HG02678 (cell line): ENCODE results near the gene NDUFC1.

ENCODE experiments used
- ATAC-seq: cut with Tn5 transposase; IDR thresholded peaks from one replicate; pipeline ENCODE4 v1.9.1; 2021; ENCODE audit warnings: mild to moderate bottlenecking, moderate library complexity; ENCODE audit not compliant: unreplicated experiment

Gene NDUFC1

DNA sequence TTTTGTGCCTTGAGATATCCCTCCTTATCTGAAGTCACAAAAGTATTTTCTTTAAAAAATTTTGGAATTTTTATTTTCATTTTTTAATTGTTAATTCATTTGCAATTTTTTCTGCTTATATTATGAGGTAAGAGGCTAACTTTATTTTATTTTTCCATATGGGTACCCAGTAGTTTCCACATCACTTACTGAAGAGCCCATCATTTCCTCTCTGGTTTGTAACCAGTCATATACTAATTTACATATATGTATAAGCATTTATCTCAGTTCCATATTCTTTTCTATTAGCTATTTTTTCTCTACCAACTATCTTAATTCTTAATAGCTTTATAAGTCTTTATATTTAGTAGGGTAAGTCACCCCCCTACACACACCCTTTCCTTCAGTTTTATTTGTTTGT lies 49.2 kb downstream of the NDUFC1 start:
- ATAC-seq = no peak

DNA sequence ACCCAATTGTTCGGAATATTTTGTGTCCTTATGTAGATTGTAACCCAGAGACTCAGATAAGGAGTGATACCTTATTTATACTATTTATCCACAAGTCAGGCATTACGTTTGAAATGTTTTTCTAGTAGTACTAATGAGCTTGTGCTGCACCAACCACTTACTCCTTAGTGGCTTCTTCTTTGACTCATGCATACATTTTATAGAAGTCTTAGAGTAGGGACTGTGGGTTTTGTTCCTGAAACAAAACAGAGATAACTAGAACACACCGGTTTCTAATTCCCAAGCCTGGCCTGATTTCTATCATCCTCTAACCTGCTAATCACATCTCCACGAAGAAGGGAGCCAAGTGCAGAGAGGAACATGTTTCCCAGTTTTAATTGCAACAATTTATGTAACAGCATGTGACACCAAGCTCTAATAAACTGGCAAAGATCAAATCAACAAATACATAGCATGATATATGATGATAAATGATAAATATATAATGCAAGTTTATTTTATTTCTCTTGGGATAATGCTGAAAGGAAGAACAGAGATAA lies 54.5 kb downstream of the NDUFC1 start:
- no peak for ATAC-seq

DNA sequence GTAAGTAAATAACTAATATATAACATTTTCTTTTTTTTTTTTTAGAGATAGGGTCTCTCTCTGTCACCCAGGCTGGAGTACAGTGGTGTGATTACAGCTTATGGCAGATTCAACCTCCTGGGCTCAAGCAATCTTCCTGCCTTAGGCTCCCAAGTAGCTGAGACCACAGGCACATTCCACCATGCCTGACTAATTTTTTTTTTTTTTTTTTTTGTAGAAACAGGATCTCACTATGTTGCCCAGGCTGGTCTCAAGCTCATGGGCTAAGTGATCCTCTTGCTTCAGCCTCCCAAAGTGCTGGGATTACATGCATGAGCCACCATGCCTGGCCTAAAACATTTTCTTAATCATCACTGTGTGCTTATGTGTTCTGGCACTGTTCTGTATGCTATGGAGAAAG lies 55.0 kb downstream of the NDUFC1 start:
- ATAC-seq = no peak

DNA sequence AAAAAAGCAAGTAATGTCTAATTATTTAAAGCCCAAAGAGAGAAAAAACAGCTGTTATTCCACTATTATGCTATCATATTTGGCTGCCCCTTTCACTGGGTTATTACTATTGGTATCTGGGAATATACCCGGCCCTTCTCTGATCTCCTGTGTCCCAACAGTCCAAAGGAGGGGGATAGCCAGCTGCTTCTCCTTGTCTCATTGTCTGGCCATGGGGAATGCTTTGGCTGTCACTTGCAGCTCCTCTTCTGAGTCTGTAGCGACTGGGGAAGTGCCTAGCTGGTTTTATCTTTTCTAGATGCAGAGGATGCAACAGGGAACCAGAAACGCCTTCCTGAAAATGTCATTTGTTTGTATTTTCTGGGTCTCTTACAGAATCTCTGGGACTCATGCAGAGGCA lies 56.1 kb downstream of the NDUFC1 start:
- no peak for ATAC-seq

DNA sequence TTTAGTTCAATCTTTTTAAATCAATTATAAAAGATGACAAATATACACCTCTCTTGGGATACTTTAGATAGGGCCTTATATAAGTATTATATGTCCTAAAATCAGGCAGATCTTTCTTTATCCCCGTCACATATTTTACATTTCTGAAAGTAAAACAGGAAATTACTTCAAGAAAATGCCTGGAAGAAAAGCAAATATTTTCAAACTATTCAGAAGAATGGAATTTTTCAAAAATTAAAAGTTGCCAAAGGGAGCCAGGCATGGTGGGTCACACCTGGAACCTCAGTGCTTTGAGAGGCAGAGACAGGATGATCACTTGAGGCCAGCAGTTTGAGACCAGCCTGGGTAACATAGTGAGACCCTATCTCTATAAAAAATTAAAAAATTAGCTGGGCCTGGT lies 56.7 kb downstream of the NDUFC1 start:
- ATAC-seq = no peak

DNA sequence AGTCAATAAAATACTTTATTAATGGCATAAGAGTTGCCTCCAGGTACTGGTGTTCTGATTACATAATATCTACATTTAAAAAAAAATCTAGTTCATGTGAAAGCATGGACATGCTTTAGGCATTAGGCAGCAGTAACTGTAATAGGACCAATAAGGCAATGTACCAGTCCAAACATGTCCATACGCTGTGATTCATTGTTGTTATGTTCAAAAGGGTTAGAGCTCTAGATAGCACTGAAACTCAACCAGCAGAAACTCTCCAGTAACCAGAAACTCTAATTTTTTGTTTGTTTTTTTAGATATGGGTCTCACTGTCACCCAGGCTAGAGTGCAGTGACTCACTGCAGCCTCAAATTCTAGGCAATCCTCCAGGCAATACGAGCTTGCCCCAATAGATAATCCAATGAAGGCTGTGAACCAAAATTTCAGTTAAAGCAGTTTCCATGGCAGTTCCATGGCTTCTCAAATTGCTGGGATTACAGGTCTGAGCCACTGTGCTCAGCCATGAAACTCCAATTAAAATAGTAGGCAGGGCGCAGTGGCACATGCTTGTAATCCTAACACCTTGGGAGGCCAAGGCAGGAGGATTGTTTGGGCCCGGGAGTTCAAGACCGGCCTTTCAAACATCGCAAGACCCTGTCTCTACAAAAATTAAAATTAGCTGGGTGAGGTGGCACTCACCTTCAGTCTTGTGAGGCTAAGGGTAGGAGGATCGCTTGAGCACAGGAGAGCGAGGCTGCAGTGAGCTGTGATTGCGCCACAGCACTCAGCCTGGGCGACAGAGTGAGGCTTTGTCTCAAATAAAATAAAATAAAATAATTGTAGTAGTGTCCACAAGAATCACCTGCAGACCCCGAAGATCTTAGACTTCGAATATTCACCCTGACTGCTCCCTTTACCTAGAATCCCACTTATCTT lies 58.6 kb downstream of the NDUFC1 start:
- no peak for ATAC-seq

DNA sequence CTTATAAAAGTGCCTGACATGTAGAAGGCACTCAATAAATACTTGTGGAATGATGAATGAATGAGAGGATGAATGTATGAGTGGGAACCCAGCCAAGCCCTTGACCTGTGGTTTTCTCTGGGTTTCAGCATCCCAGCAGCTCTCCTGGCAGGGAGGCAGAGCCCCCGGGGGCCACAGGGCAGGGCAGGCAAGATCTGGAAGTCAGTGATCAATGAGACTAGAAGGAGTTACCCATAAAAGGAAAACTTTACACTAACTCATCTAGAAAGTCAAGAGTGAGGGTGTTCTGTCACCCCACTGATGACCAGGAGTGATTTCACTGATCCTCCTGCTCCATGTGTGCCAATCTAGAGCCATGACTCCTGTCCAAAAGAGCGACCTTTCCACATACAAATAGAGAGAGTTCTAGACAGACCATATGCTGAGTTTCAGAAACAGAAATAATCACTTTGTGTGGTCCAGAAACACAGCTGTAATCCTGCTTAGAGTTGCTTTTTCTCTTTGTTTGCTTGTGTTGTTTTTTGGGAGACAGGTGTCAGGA lies 59.7 kb downstream of the NDUFC1 start:
- no peak for ATAC-seq

DNA sequence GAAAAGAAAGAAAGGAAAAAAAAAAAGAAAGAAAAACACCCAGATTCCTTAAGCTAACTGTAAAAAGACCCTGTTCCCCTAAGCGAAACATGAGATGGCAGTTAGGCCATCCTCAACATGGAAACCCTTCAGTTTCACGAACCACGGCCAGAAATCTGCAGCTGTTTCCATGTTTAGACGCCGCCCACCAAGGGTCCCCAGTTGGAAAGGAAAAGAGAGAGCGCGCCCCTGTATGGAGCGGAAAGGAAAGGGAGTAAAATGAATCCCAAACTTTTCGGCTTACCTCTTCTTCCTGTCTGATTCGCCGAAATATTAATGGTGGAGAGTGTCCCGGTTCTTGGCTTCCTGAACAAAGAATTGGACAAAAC lies 60.5 kb downstream of the NDUFC1 start:
- no peak for ATAC-seq

DNA sequence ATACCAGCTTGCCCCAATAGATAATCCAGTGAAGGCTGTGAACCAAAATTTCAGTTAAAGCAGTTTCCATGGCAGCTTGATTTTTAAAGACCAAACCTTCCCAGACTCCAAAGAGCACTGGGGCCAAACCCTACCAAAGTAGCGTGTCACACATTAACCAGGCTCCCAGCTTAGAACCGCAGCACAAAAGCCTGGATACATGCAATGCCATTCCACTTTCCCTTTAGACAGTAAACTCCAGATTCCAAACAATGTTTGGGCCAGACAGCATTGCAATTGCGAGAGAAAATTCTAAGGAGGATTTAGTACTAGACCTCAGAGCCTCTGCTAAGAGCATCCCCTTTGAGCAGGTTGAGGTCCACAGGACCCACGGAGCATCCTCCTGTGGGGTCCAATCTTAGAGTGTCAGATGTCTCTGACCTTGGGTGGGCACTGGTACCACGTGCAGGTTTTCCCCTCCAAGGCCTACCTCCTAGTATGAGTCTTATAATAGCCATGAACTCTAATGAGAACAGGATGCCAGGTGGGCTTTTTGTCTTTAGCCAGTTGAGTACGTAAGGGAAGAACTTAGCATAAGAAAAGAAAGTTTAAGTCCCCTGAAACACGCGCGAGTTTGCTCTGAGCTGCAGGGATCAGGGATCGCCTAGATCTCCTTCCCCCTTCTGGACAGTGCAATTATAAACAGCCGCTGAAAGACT lies 61.0 kb downstream of the NDUFC1 start:
- no peak for ATAC-seq
